Measurements from ENCODE around the gene IQSEC1. TPM values are rescaled to one million over a fixed set of nuclear protein-coding genes. Genes with fewer than 3 reads are reported as not detected.

The IQSEC1 gene
- total RNA-seq, 4 donors from 2014 or later: 31.9 to 35.8 (median 34.8) TPM

DNA sequence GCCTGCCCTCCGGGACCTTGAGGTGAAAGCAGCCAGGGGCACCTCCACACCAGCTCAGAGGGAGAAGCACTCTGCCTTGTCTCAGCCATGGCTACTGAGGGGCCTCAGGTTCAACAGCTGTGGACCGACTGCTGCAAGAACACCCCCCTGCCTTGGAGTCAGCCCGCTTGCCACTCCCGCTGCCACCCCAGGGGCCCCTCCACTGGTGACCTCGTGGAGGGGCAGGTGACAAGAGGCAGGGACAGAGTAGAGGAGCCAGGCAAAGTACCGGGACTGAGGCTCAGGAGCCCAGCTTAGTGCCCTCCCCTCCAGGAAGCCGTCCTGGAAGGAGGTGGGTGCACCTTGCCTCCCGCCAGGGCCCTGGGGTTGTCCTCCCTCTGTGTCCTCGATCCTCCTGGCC is 152.3 kb downstream of the IQSEC1 start:
- DNase-seq (ENCODE audit: low spot score in 2 of 2): no peak
- intact Hi-C loops (cut with DNase I; ENCODE audit: low total_unique reads): no loop called here
- no peak overlapping the region for H3K4me3 ChIP-seq (ENCODE audit: low read depth, poor library complexity, severe bottlenecking)
- TF ChIP-seq POLR2A (IDR thresholded peaks at IDR 0.05): no peak
- no peak for TF ChIP-seq CTCF (IDR thresholded peaks at IDR 0.05)
- 80 to 96% methylated on average over 7 to 9 of the region's 9 CpGs for WGBS, 2 donors

DNA sequence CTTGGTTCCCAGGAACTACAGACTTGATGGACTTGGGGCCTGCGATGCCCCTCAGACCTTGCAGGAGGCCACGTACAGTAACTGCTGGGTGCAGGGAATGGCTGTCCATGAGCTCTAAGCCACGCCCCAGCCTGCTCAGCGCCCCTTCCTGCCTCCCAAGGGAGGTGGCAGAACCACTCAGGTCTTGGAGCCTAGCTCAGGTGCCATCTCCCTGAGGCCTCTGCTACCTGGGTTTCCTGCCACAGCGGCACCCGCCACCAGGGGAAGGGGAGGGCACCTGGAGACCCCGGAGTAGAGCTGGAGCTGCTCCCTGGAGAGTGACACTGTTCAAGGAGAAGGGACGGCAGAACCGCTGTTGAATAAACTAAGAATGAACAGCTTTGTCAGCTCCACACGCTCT is 154.0 kb downstream of the IQSEC1 start:
- no peak for DNase-seq (ENCODE audit: low spot score in 2 of 2)
- intact Hi-C loops (cut with DNase I; ENCODE audit: low total_unique reads): no loop called here
- no peak overlapping the region for H3K4me3 ChIP-seq (ENCODE audit: low read depth, poor library complexity, severe bottlenecking)
- TF ChIP-seq POLR2A (IDR thresholded peaks at IDR 0.05) (no peak), CTCF (IDR thresholded peaks at IDR 0.05) (no peak)
- 87 to 89% methylated on average over 7 to 10 of the region's 10 CpGs for WGBS, 2 donors

DNA sequence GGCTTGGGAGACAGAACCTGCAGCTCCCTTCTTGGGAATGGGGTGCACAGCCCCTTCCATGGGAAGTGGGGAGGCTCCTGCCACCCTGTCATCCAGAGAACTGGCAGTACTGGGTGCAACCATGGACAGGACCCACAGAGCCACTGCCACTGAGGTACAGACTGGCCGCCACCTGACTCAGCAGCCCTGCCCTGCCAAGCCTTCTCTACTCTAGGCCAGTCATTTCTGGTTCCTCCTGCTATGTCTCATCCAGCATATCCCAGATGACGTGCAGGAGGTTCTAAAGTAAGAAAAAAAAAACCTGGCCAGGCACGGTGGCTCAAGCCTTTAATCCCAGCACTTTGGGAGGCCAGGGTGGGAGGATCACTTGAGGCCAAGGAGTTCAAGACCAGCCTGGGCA is 155.0 kb downstream of the IQSEC1 start:
- 83% methylated on average over 3 of the region's 3 CpGs for WGBS, 2 donors
- DNase-seq (ENCODE audit: low spot score in 2 of 2): no peak
- TF ChIP-seq POLR2A (IDR thresholded peaks at IDR 0.05): no peak
- no peak for TF ChIP-seq CTCF (IDR thresholded peaks at IDR 0.05)
- H3K4me3 ChIP-seq (ENCODE audit: low read depth, poor library complexity, severe bottlenecking): no peak overlapping the region
- intact Hi-C loops (cut with DNase I; ENCODE audit: low total_unique reads): no loop called here

DNA sequence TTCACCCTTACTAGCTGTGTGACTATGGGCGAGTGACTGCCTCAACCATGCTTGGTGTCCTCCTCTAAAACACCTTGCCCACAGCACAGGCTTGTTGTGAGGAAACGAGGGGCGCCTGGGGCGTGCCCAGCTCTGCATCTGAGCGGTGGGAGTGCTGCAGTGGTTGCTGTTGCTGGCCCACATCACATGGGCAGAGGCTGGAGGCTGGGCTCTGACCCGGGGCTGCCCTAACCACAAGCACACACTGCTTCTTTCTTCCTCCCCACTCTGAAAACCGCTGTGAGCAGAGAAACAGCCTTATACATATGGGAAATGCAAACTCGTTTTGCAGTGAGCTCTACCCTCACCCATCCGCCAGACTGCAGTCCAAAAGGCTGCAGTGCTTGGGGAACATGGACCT is 157.1 kb downstream of the IQSEC1 start:
- WGBS, 2 donors: 71 to 76% methylated on average over 7 to 9 of the region's 9 CpGs
- intact Hi-C loops (cut with DNase I; ENCODE audit: low total_unique reads): no loop called here
- no peak for DNase-seq (ENCODE audit: low spot score in 2 of 2)
- TF ChIP-seq CTCF (IDR thresholded peaks at IDR 0.05) (no peak), POLR2A (IDR thresholded peaks at IDR 0.05) (no peak)
- no peak overlapping the region for H3K4me3 ChIP-seq (ENCODE audit: low read depth, poor library complexity, severe bottlenecking)

- TF ChIP-seq POLR2A (IDR thresholded peaks at IDR 0.05) (no peak), CTCF (IDR thresholded peaks at IDR 0.05) (no peak)
- DNase-seq (ENCODE audit: low spot score in 2 of 2): no peak
- 84 to 94% methylated on average over 7 of the region's 7 CpGs for WGBS, 2 donors
Observed at GRCh38 chr3:12914088-12914487, 159.1 kb downstream of the IQSEC1 start.

GRCh38 chr3:12911881-12912415 is 161.3 kb downstream of the IQSEC1 start:
- WGBS, 2 donors: 89 to 91% methylated on average over 15 of the region's 15 CpGs
- no peak for DNase-seq (ENCODE audit: low spot score in 2 of 2)
- TF ChIP-seq POLR2A (IDR thresholded peaks at IDR 0.05): no peak
- TF ChIP-seq CTCF (IDR thresholded peaks at IDR 0.05): no peak
- intact Hi-C loops (cut with DNase I; ENCODE audit: low total_unique reads): no loop called here
- H3K4me3 ChIP-seq (ENCODE audit: low read depth, poor library complexity, severe bottlenecking): no peak overlapping the region

More at GRCh38 chr3:12914088-12914487, 159.1 kb downstream of the IQSEC1 start:
- intact Hi-C loops (cut with DNase I; ENCODE audit: low total_unique reads): no loop called here
- no peak overlapping the region for H3K4me3 ChIP-seq (ENCODE audit: low read depth, poor library complexity, severe bottlenecking)

Measured in lower leg skin (tissue), 4 donors.